GM12891 (cell line): ENCODE data around the gene TTC39A.

Experiments
- POLR2A ChIP-seq: IDR thresholded peaks from 2 replicates; pipeline ENCODE4 v1.6.1; 2011; ENCODE audit warnings: low read depth, low read length, control low read depth
- POLR2AphosphoS5 ChIP-seq: IDR thresholded peaks from 2 replicates; pipeline ENCODE4 v1.6.1; 2011; ENCODE audit warnings: low read depth, low read length, control low read depth

DNA sequence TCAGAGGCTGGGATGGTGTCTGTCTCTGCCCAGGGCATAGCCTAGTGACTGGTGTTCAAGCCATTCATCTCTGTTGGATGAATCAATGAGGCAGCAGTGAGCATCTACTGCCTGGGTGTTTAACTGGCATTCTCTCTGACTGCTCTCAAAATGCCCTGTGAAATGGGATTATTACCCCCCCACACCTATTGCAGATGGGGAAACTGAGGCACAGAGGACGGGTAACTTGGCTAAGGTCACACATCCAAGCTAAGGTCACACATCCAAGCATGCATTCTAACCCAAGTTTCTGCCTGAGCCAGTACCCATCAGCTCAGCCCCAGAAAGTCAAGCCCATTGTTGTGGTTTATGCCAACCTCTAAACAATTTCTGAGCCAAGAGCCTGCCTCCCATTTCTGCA, 5.0 kb downstream of the TTC39A start:
- TF ChIP-seq POLR2AphosphoS5 (no peak), POLR2A (no peak)
